Fibroblast of the aortic adventitia (primary cell): ENCODE results near the gene DDO. TPM values are rescaled to one million over a fixed set of nuclear protein-coding genes. Genes with fewer than 3 reads are reported as not detected.

Experiments used
- DNase-seq: peaks from one replicate; pipeline ENCODE4 v3.0.0-alpha.2; 2010; ENCODE audit warnings: low read depth
- H3K4me3 ChIP-seq: 2 replicates; pipeline ENCODE4 v1.5.1; 2011; ENCODE audit warnings: low read depth, mild to moderate bottlenecking, control low read depth, low read length, moderate library complexity
- total RNA-seq: library from RNA; depleted of rRNA; stranded (reverse); fragments of >200 nt; gene quantifications from 2 replicates; pipeline ENCODE4 v1.2.3, GENCODE V29; 2012; ENCODE audit warnings: low replicate concordance
- TF ChIP-seq, protein P1 (sequence below): IDR thresholded peaks from 2 replicates; pipeline ENCODE4 v1.5.1; 2011; ENCODE audit warnings: mild to moderate bottlenecking, low read length, control low read depth, inconsistent platforms; ENCODE audit not compliant: insufficient read depth

The DDO gene
- total RNA-seq, 1 donor: 1.3 TPM

- DNase-seq: no peak
- TF ChIP-seq, protein P1, sequence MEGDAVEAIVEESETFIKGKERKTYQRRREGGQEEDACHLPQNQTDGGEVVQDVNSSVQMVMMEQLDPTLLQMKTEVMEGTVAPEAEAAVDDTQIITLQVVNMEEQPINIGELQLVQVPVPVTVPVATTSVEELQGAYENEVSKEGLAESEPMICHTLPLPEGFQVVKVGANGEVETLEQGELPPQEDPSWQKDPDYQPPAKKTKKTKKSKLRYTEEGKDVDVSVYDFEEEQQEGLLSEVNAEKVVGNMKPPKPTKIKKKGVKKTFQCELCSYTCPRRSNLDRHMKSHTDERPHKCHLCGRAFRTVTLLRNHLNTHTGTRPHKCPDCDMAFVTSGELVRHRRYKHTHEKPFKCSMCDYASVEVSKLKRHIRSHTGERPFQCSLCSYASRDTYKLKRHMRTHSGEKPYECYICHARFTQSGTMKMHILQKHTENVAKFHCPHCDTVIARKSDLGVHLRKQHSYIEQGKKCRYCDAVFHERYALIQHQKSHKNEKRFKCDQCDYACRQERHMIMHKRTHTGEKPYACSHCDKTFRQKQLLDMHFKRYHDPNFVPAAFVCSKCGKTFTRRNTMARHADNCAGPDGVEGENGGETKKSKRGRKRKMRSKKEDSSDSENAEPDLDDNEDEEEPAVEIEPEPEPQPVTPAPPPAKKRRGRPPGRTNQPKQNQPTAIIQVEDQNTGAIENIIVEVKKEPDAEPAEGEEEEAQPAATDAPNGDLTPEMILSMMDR: no peak
- no peak overlapping the region for H3K4me3 ChIP-seq
These were observed 29.9 kb downstream of the DDO start for GRCh38 chr6:110385458-110385863.

DNA sequence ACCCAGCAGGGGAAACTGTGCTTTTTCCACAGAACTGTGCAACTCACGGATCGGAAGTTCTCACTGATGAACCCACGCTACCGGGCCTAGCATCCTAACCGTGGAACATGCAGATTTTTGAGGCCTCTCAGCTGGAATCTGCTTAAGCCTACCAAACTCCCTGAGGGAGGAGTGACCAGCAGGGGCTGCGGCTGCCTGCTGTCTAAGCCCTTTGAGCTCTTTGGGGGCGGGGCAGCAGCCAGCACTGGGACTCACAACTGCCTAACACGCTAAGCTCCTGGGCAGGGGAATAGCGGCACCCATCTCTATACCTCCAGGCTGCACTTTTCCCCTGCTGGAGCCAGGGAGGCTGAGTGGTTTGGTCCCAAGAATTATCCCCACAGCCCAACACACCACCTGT, 36.8 kb downstream of the DDO start:
- H3K4me3 ChIP-seq: no peak overlapping the region
- DNase-seq: no peak
- TF ChIP-seq, protein P1: no peak

DNA sequence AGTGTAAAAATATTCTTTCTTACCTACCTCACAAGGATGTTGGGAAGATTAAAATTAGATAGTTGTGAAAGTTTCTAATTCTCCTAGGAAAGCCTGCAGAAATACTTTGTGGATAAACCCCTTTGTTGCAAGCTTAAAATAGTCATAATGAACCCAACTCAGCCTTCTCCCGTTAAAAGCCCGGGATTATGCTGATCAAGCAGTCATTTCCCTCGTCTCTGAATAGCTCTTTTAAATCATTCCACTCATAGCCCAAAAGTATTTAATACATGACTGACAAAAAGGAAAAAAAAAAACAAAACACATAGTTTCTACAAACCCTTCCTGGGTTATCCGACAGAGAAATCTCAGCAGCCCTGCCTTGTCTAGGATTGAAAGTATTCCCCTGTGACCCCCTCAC, 46.3 kb downstream of the DDO start:
- TF ChIP-seq, protein P1: no peak
- DNase-seq: no peak
- no peak overlapping the region for H3K4me3 ChIP-seq

GRCh38 chr6:110368284-110368683, 47.1 kb downstream of the DDO start:
- DNase-seq: no peak
- no peak overlapping the region for H3K4me3 ChIP-seq
- TF ChIP-seq, protein P1: no peak

GRCh38 chr6:110367825-110368224, 47.5 kb downstream of the DDO start:
- TF ChIP-seq, protein P1: no peak
- H3K4me3 ChIP-seq: no peak overlapping the region
- DNase-seq: no peak

- TF ChIP-seq, protein P1: no peak
- DNase-seq: no peak
- H3K4me3 ChIP-seq: no peak overlapping the region
These were observed 48.4 kb downstream of the DDO start for GRCh38 chr6:110366975-110367374.

DNA sequence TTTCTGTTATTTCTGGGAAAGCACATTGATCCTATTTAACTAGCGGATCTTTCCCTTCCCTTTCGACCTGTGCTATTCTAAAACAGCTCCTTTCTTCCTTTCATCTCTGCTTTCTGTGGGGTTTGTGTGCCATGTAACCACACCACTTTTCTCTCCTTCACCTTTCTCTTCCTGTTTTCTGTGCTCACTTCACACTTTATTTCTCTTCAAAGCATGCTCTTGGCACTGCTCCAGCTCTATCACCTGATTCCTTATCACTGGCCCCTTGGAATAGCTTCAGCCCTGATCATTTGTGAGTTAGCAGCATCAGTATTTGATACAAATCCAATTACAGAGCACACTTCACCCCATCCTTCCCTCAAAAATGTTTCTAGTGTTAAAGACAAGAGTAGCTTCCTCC, 49.1 kb downstream of the DDO start:
- TF ChIP-seq, protein P1: no peak
- no peak overlapping the region for H3K4me3 ChIP-seq
- DNase-seq: no peak
